Measurements from ENCODE around the gene GNE.

The GNE gene

DNA sequence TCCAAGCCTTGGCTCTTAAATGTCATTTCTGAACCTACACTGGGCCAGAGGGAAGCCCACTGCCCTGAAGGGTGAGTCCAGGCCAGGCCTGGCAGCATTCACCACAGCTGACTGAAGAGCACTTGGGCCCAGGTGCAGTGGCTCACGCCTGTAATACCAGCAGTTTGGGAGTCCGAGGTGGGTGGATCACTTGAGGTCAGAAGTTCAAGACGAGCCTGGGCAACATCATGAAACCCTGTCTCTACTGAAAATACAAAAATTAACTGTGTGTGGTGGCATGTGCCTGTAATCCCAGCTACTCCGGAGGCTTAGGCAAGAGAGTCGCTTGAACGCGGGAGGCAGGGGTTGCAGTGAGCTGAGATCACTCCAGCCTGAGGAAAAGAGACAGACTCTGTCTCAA is 84.0 kb downstream of the GNE start:
- no peak overlapping the region for H3K27ac ChIP-seq
- TF ChIP-seq ZFX (IDR thresholded peaks at IDR 0.05): no peak
- TF ChIP-seq, protein P1, sequence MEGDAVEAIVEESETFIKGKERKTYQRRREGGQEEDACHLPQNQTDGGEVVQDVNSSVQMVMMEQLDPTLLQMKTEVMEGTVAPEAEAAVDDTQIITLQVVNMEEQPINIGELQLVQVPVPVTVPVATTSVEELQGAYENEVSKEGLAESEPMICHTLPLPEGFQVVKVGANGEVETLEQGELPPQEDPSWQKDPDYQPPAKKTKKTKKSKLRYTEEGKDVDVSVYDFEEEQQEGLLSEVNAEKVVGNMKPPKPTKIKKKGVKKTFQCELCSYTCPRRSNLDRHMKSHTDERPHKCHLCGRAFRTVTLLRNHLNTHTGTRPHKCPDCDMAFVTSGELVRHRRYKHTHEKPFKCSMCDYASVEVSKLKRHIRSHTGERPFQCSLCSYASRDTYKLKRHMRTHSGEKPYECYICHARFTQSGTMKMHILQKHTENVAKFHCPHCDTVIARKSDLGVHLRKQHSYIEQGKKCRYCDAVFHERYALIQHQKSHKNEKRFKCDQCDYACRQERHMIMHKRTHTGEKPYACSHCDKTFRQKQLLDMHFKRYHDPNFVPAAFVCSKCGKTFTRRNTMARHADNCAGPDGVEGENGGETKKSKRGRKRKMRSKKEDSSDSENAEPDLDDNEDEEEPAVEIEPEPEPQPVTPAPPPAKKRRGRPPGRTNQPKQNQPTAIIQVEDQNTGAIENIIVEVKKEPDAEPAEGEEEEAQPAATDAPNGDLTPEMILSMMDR (conservative IDR thresholded peaks at IDR 0.05): no peak

DNA sequence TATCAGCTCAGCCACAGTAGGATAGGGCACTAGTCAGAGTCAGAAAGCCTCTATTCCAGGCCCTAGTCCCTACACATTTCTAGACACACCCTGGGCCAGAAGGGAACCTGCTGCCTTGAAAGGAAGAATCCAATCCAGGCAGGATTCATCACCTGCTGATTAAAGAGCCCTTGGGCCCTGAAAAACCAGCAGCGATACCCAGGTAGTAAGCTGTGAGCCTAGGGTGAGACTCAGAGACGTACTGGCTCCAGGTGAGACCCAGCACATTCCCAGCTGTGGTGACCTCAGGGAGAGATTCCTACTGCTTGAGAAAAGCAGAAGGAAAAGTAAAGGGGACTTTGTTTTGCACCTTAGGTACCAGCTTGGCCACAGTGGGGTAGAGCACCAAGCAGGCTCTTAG is 84.4 kb downstream of the GNE start:
- no peak overlapping the region for H3K27ac ChIP-seq
- no peak for TF ChIP-seq ZFX (IDR thresholded peaks at IDR 0.05)
- TF ChIP-seq, protein P1 (conservative IDR thresholded peaks at IDR 0.05): no peak

DNA sequence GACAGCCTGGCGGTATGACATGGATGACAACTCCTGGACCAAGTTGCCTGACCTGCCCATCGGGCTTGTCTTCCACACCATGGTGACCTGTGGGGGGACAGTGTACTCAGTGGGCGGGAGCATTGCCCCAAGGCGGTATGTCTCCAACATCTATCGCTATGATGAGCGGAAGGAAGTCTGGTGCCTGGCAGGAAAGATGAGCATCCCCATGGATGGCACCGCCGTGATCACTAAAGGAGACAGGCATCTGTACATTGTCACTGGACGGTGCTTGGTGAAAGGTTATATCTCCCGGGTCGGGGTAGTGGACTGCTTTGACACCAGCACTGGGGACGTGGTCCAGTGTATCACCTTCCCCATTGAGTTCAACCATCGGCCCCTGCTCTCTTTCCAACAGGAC is 87.7 kb downstream of the GNE start:
- TF ChIP-seq ZFX (IDR thresholded peaks at IDR 0.05): no peak
- TF ChIP-seq, protein P1 (conservative IDR thresholded peaks at IDR 0.05): no peak
- H3K27ac ChIP-seq: no peak overlapping the region

DNA sequence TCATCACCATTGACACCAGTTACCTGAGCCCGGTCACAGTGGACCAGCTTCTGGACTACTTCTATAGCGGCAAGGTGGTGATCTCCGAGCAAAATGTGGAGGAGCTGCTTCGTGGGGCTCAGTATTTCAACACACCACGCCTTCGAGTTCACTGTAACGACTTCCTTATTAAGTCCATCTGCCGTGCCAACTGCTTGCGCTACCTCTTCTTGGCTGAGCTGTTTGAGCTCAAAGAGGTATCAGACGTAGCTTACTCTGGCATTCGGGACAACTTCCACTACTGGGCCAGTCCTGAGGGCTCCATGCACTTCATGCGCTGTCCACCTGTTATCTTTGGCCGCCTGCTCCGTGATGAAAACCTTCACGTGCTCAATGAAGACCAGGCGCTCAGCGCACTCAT is 88.5 kb downstream of the GNE start:
- no peak overlapping the region for H3K27ac ChIP-seq
- TF ChIP-seq, protein P1 (conservative IDR thresholded peaks at IDR 0.05): no peak
- TF ChIP-seq ZFX (IDR thresholded peaks at IDR 0.05): no peak

DNA sequence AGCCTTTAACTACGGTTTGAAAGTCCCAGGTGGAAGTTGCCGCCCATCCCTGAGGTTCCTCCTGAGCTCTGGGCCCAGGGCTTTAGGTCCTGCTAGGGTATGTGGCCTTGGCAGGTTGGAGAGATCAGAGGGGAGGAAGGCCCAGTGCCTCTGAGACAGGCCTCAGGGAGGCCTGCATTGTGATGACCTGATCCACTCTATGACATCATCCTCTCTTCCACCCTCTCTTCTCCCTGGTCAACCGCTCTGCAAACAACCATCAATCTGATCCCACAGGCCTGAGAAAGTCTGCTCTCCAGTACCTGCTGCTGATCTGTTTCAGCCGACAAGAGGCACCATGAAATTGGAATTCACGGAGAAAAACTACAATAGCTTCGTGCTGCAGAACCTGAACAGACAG is 89.1 kb downstream of the GNE start, which contains the start of gene CCIN:
Gene CCIN, plus strand, starts transcription at position 223 of the 400 bp plus-strand sequence. Its CDS starts 115 bp downstream, at position 338.
- no peak within 1 kb of the TSS for H3K27ac ChIP-seq
- TF ChIP-seq ZFX (IDR thresholded peaks at IDR 0.05): no peak
- TF ChIP-seq, protein P1 (conservative IDR thresholded peaks at IDR 0.05): no peak

DNA sequence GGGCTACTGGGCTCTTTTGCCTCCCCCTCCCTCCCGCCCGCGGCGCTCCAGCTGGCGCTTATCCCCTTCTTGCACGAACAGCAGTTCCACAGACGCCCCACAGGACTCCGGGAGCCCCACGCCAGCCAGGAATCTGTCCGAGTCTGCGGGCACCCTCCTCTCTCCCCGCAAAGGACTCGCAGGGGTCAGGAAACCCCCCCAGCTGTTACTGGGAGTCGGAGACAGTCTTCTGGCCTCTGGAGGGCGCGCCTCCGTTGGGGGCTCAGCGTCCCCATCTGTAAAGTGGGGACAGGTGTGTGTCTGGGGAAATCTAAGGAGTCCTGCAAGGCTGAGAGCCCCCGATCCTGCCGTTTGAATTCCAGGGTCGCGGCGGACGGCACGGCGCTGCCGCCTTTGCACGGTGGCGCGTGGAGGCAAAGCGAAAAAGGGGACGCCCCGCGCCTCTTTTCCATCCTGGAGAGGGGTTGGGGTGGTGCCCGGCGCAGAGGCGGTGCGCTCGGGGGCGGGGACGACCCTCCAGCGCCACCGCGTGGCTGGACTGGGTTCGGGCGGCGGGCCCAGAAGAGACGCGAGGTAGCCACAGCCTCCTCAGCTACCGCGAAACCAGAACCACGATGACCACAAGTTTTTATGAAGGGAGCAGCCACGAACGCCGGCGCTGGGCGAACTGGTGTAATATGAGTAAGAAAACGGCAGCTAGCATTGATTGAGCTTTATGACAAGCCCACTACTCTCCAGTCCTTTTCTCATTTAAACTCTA is 91.9 kb downstream of the GNE start:
- TF ChIP-seq, protein P1 (conservative IDR thresholded peaks at IDR 0.05): peak; percentile 99
- no peak for TF ChIP-seq ZFX (IDR thresholded peaks at IDR 0.05)
- no peak overlapping the region for H3K27ac ChIP-seq

DNA sequence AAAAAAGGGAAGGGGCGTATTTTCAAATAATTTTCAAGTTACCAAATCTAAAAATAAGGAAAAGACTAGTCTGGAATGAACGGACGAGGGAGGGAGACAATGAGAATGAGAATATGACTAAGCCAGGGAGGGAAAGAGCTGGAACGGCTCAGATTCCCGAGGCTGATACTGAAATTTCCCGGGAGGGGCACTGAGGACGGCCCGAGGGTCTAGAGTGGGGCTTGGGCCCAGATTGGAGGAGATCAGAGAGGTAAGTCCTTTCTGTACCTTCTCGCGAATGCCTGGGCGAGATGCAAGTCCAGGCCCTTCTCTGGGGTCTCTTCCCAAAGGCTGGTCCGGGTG is 92.5 kb downstream of the GNE start:
- no peak overlapping the region for H3K27ac ChIP-seq
- TF ChIP-seq ZFX (IDR thresholded peaks at IDR 0.05): no peak
- TF ChIP-seq, protein P1 (conservative IDR thresholded peaks at IDR 0.05): no peak

All from C4-2B (cell line).